HG03280 (cell line): ENCODE data around the gene COL18A1.
"Not testable (repeated sequence)": the region's sequence is repeated elsewhere in the genome, so short reads cannot be mapped to it uniquely, and the experiment has no call there.

ENCODE experiments used
- ATAC-seq: cut with Tn5 transposase; IDR thresholded peaks from one replicate; pipeline ENCODE4 v1.9.1; 2021; ENCODE audit warnings: mild to moderate bottlenecking, moderate library complexity; ENCODE audit not compliant: unreplicated experiment

COL18A1 gene

DNA sequence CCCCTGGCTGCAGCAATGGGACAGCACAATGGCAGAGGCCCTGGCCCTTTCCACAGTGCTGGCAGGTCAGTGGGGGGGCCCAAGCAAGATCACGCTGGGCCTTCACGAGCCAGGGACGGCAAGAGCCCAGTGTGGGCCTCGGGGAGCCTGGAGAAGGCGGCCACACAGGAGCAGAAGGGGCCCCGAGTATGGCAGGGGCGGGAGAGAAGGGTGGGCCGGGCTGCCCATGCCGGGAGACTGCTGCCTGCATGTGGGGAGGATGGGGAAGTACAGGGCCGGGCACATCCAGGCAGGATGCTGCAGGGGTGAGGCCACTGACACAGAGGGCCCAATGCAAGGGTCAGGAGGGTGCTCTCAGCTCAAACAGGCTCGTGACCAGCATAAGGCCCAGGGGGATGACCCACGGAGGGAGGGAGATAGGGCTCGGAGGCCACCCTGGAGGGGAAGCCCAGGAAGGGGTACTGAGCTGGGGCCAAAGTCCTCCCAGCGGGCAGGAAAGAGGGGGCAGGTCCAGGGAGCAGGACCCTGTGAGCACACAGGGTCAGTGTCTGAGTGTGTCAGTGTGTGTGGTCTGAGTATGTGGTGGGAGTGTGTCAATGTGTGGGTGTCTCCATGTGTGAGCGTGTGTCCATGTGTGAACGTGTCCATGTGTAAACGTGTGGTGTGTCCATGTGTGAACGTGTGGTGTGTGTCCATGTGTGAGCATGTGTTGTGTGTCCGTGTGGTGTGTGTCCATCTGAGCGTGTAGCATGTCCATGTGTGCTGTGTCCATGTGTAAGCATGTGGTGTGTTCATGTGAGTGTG is 124.2 kb downstream of the COL18A1 start:
- no peak for ATAC-seq

DNA sequence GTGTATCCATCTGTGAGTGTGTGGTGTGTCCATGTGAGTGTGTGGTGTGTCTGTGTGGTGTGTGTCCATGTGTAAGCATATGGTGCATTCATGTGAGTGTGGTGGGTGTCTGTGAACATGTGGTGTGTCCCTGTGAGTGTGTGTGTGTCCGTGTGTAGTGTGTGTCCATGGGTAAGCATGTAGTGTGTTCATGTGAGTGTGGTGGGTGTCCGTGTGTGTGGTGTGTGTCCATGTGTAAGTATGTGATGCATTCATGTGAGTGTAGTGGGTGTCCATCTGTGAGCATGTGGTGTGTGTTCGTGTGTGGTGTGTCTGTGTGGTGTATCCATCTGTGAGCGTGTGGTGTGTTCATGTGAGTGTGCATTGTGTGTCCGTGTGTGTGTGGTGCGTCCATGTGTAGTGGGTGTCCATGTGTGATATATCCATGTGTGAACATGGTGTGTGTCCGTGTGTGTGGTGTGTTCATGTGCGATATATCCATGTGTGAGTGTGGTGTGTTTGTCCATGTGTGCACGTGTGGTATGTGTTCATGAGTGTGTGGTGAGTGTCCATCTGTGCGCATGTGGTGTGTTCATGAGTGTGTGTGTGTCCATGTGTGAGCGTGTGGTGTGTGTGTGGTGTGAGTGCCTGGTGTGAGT is 124.9 kb downstream of the COL18A1 start:
- ATAC-seq: no peak

DNA sequence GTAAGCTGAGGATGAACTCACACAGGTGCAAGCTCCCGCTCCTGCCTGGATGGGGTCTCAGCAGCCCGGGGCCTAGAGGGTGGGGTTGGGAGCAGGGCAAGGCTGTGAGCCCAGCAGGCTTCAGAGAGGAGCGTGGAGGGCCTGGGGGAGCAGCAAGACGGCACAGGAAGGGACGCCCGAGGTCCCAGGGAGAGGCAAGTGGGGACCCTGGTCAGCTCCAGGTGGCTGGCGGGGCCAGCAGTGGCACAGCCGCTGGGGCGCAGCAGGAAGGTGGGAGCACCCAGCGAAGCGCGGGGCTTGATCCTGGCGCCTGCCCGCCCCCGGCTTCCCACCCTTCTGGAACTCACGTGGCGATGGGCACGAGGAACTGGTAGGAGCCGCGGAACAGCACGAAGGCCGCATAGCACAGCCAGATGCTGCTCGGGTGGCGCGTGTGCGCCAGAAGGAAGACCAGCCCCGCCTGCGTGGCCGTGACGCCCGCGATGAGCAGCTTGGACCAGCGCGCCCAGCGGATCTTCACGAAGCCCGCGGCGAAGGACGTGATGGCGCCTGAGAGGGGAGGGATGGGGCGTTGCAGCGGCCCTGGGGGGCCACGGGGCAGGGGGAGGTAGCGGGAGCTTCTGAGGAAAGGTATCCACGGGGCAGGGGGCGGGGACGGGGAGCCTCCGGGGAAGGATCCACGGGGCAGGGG is 125.6 kb downstream of the COL18A1 start:
- no peak for ATAC-seq

DNA sequence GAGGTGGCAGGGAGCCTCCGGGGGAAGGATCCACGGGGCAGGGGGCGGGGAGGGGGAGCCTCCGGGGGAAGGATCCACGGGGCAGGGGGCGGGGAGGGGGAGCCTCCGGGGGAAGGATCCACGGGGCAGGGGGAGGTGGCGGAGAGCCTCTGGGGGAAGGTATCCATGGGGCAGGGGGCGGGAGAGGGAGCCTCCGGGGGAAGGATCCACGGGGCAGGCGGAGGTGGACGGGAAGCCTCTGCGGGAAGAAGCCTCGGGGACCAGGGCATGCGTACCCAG is 126.1 kb downstream of the COL18A1 start:
- not testable (repeated sequence) for ATAC-seq

DNA sequence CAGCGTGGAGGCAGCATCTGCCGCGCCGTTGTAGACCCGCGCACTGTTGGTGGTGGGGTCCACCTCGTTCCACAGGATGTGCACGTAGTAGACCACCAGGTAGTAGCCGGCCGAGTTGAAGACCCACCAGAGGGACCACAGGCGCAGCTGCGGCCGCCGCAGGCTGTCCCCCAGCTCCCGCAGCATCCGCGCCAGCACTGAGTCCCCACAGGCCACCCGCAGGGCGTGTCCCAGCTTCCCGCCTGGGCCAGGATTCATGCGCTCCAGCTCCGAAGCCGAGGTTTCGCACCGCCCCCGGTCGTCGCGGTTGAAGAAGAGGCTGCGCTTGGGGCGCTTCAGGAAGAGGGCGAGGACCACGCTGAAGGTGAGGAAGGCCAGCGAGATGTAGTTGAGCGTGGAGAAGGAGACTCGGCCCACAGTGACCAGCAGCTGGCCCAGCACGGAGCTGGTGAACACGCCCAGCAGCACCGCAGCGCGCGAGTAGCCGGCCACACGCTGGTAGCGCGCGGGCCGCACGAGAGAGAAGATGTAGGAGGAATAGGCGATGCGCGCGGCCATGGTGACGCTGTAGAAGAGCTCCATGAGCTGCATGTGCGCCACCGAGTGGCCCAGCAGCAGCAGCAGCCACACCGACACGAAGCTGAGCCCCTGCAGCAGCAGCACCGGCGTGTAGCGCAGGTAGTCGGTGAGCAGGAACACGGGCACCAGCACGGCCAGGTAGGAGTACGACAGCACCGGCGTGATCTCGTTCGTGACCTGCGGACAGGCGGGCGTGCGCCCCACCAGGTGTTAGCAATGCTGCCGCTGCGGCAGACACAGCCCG is 126.6 kb downstream of the COL18A1 start:
- ATAC-seq: no peak

DNA sequence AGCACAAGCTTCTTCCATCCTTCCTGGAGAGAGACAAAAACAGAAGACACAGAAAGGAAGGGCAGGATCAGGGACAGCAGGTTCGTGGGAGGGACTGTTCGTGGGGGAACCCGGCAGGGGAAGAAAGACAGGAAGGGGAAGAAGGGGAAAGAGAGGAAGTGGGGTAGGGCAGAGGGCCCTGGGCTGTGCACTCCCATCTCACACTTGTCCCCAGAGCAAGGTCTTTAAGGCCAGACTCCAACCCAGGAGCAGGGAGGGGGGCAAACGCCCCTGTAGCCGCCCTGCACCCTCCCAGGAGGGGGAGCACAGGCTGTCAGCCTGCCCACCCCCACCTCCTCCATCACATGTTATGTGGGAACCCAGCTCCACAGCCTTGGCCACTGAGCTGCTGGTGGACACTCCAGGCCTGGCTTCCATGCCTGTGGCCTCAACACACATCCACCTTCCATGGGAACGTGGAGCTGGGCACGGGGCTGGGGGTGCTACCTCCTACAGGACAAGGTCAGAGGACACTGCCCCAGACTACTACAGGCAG is 127.9 kb downstream of the COL18A1 start:
- no peak for ATAC-seq

DNA sequence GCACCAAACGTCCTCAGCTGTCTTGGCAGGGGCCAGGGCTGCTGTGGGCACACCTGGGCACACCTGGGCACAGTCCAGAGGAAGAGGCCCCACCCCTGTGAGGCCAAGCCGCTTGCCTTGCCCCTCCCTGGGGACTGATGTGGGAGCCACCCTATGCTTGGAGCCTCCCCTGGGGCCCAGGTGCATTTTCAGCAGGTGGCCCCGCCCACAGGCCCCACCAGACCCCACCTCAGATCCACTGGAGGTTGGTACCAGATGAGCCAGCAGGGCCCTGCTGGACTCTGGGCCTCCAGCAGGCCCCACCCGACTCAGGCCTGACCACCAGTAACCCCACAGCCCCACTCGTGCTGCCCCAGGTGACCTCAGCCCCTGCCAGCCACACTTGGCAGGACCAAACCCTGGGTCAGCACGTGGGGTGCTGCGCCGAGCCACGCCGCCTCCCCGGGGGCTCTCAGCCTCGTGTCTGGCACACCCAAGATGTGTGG is 128.4 kb downstream of the COL18A1 start:
- ATAC-seq: no peak

DNA sequence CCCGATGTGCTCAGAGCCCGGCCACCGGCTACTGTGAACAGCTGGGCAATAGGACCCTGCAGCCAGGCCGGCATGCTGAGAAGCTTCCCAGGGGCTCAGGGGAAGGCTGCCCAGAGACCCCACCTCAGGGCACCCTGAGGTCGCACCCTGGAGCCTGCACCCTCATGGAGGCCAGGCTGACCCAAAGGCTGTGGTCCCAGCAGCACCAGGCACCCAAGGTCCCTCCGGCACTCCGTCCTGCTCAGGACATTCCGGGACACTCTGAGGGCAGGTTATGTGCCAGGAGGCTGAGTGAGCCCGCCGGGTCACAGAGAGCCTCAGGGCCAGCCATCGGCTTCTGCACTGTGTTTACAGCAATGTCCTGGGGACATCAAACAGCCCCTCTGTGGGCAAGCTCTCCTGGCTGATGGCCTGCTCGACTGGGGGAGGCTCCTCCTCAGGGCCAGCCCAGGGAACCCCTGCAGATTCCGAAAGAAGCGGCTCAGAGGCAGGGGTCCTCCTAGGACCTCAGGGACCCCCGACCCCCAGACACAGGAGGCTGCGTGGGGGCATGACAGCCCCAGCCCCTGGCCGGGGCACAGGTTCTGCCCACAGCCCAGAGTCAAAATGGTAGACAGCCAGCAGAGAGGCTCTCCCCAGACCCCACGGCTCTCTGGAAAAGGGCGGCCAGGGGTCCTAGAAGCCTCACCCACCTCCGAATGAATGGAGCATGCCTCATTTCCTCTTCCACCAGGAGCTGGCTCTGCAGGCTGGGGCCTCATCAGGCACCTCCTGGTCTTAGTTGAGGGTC is 129.1 kb downstream of the COL18A1 start:
- no peak for ATAC-seq

DNA sequence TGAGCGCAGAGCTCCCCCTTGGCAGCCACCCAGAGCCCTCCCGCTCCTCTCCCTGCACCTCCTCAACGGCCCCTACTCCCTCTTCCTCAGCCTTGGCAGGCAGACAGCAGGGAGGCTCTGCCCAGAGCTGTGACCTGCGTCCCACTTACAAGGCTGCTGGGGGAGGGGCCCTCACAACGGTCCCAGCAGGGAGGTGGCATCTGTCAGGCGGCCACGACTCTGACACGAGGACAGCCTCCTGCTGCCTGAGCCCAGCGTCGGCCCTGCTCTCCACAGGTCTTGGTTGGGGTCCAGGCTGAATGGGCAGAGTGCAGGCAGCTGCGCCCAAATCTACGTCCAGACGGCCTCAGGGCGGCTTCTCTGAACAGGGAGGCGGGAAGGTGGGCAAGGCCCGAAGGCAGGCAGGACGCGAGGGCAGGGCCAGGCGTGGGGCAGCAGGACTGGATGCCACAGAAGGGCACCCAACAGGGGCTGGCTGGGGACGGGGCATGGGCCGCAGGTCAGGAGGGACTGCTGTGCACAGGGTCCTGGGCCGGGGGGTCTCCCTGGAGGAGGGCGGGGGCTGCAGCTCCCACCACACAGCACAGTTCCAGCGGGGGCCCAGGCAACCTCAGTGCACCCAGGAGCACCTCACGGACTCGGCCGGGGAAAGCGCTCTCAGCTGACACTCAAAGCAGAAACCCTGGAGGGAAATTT is 129.8 kb downstream of the COL18A1 start:
- no peak for ATAC-seq

DNA sequence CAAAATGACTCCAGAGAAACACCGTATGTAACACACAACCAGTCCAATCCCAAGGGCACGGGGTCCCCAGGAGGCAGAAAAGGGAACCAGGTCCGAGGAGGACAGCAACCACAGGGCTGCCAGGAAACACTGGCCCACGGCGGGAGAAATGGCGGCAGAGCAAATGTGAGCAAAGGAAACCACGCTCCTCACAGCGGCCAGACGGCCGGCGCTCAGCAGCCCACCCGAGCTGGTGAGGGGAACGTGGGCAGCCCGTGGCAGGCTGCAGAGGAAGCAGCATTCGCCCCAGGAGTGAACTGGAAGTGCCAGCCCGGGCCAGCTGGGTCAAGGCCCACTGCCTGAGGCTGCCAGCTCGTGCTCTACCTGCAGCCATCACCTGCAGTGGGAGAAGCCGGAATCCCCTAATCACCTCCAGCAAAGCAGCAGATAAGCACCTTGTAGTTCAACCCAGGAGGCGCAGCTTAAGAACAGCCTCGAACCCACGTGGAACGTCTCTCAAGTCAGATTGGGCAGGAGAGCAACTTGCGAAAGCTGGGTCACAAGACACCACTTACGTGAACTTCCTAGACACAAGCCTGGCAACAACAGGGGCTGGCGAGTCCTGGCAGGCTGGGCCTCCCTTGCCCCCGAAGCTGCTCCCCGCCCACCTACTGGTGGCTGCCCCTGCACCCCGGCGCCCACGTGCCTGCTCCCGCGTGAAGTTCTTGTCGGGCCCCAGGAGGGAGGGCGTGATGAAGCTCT is 130.5 kb downstream of the COL18A1 start:
- ATAC-seq: no peak

DNA sequence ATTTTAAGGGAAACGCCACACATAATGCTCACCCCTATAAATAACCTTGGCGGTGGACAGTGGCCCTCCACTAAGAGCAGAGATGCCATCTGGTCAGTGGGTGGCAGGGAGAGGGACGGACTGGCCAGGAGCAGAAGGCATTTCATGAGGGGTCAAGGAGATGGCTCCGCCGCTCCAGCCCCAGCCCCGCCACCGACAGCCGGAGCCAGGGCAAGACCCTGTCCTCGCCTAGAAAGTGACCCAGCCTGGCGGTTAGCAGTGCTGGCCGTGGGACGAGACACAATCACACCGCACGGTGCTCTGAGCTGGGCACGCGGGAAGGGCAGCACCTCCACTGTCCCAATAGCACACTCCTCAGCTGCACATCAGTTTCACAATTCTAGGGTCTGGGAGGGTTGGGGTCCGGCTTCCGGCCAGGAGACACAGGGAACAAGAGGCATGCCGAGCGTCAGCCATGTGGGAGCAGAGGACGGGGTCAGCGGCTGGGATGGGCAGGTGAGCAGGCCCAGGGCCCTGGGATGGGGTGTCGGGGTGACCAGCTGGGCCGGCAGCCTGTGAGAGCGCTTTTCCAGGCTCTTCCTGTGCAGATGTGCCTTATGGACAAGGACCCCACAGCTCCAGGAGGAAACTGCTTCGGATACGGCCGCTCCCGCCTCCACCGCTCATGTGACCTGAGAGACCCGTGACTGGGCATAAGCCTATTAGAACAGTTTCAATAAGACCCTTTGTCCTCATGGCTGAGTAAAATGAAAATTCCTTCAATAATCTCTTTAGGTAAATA is 131.5 kb downstream of the COL18A1 start:
- no peak for ATAC-seq

DNA sequence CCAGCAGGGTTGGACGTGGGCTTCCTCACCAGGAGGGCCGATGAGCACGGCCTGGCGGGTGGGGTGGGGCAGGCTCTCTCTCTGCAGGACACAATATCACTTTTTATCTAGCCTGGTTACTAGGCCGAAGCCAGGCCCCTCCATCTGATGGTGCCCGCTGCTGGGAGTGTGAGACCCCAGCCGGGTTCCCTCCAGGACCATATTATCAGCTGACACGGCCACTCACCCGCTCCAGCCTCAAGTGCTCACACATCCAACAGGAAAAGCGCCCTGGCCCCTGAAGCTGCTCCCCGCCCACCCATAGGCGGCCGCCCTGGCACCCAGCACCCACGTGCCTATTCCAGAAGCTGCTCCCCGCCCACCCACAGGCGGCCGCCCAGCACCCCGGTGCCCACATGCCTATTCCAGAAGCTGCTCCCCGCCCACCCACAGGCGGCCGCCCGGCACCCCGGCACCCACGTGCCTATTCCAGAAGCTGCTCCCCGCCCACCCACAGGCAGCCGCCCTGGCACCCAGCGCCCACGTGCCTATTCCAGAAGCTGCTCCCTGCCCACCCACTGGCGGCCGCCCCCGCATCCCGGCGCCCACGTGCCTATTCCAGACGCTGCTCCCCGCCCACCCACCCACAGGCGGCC is 132.3 kb downstream of the COL18A1 start:
- no peak for ATAC-seq

DNA sequence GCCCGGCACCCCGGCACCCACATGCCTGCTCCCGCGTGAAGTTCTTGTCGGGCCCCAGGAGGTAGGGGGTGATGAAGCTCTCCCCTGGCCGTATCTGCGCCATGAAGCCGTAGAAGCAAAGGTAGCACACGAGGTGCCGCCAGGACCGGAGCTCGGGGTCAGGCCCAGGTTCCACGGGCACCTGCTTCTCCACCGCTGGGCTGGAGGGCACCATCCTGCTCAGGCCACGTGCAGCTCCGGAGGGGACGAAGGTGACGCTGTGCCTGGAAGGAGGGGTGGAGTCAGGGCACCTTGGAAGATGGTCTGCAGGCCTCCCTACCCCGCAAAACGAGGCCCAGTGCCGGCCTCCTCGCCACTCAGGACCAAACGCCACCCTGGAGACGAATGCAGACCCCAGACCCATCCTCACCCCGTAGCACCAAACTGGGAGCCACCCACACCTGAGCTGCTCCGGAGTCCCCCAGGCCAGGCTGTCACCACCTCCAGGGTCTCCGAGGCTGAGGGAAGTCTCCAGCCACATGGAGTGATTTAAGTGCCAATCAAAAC is 132.9 kb downstream of the COL18A1 start:
- ATAC-seq: no peak

DNA sequence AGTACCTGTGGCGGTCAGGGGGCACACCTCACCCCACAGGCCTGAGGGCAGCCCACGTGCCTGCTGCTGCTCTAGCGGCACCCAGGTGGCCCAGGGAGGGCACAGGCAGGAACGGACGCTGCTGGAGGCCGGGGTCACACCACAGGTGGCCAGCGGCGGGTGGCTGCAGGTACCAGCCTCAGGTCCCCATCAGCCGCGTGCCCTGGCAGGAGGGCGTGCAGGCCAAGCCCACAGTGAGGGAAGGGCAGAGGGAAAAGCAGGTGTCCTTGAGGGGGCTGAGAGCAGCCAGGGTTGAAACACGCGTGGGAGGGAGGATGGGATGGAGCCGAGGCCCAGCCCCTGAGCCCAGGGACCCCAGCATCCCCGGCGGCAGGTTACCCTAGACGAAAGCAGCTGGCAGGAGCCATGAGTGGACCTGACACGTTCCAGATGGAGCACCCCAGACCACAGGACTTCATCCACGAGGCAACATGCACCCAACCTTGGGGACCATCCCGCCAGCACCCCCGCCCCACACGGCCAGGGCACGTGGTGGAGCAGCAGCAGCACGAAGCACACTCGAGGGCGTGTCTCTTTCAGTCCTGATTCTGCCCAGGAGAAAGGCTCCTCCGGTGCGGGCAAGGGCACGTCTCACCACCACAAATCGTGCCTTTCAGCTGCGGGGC is 133.5 kb downstream of the COL18A1 start:
- ATAC-seq: no peak

DNA sequence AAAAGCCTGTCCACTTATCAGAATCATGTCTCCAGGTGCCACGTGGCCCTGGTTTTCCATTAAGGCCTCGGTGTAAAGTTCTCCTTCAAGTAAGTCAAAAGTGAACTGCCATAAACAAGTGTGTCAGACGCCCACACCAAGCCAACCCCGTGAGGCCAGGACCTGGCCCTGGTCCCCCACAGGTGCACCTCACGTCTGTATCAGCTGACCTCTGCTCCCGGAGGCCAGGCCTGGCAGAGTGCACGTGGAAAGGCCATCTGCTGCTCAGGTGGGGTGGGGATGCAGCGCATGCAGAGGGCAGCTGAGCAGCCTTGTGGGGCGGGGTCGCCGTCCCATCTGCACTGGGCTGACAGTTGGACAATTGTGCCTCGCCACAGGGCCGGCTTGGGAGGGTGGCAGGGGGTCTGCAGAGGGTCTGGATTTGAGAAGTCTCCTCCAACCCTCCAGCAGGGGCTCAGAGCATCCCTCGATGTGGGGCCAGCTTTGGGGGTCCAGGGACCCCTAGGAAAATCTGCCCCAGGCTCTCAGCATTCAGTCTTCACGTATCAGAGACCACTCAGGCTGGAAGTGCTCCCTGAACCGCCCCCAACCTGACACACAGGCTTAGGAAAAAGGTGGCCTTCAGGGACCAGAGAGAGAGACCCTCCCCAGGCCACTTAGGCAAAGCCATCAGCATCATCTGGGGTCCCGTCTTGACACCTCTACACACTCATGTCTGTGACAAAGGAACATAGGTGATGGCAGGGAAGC is 134.3 kb downstream of the COL18A1 start:
- ATAC-seq: no peak
